NCI-H2196 treated with DMSO at 0.1 percent for 48 hours (cell line): ENCODE data around the gene NPPC.
"Not testable (repeated sequence)": the region's sequence is repeated elsewhere in the genome, so short reads cannot be mapped to it uniquely, and the experiment has no call there.

Source experiments
- DNase-seq: peaks from one replicate; lab custom pipeline; 2025; ENCODE audit not compliant: unreplicated experiment; lab: John Stamatoyannopoulos, UW

The NPPC gene, protein sequence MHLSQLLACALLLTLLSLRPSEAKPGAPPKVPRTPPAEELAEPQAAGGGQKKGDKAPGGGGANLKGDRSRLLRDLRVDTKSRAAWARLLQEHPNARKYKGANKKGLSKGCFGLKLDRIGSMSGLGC

DNA sequence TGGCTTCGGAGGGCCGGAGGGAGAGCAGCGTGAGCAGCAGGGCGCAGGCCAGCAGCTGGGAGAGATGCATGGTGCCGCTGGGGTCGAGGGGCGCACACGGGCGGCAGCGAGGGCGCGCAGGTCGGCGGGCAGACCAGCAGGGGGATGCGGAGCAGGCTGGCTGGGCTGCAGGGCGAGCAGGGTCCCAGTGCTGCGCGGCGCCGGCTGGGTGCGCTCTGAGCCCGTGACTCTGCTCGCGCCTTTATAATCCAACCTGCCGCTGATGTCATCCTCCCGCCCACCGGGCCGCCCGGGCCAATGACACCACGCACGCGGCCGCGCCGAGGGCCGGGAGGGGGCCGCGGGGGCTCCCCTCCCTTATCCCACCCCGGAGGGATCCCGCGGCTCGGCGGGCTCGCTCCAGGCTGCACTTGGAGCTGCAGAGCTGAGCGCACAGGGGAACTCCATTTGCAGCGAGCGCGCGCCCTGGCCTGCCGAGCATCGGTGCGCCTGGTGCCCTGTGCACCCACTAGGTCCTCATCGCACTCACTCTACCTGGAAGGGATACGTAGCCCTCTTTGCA is at the start of gene NPPC:
TSS of gene NPPC (minus strand) at position 217 of the 562 bp plus-strand sequence. CDS start at position 70, 147 bp downstream.
- DNase-seq: peak; percentile 69

DNA sequence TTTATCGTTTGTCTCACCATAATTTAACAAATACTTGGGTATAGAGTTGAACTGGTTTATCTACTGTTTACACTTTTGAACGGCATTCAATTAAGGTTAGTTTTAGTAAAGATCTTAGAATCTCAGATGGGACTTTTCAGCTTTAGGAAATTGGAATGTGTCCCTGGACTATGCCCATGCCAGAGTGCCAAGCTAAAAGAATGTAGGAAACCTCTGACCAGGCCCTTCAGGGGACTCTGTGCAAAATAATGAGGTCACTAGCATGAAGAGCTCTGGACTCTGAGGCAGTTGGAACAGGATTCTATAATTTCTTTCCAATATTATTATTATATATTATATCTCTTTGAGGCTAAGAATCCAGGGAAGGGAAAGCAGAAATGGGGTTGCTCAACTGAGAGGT is 48.8 kb upstream of the NPPC start:
- DNase-seq: no peak

DNA sequence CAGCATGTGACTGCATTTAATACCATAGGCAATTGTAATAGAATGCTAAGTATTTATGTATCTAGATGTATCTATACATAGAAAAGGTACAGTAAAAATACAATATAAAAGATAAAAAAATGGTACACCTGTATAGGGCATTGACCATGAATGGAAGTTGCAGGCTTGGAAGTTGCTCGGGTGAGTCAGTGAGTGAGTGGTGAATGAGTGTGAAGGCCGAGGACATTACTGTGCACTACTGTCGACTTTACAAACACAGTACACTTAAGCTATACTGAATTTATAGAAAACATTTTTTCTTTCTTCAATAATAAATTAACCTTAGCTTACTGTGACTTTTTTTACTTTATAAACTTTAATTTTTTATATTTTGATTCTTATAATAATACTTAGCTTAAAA is 44.3 kb upstream of the NPPC start:
- DNase-seq: no peak

DNA sequence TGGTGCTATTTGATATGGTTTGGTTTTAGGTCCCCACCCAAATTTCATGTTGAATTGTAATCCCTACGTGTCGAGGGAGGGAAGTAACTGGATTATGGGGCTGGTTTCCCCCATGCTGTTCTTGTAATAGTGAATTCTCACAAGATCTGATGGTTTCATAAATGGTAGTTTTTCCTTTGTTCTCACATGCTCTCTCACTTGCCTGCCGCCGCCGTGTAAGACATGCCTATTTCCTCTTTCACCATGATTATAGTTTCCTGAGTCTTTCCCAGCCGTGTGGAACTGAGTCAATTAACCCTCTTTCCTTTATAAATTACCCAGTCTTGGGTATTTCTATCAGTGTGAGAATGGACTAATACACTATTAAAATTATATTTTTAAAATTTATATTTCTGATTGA is 42.6 kb upstream of the NPPC start:
- no peak for DNase-seq

DNA sequence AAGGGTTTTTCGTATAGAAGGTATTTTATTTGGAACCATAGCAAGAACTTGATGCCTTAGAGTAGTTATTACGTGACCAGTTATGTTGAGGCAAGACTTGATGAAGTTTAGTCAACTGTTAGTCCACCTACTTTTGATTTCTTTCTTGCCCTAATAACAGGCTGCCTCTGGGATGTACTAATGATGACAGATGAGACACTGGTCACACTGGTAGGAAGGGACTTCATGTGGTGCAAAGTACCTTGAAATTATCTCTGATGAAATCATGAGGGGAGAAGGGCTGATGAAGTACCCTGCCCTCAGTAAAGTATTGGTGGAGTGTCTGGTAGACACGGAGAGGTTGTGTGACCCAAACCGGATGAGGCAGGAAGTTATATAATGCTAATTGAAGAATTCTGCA is 40.7 kb upstream of the NPPC start:
- DNase-seq: no peak

DNA sequence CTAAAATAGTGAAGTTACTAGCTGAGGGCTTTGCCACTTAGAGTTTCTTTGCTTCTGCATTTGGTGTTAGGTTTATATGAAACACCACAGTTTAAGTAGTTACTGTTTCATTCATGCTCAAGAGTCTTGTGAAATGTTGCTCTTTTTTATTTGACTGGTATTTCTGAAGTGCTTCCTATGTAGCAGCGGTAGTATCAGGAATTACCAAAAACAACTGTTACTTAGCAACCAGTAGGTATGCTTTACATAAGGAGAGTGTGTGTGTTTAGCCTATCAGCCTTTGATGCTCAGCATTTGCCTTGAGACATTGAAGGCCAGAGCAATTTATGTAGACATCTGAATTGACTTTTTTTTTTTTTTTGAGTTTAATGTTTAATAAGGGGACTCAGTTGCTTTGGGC is 38.9 kb upstream of the NPPC start:
- DNase-seq: peak; percentile 8

DNA sequence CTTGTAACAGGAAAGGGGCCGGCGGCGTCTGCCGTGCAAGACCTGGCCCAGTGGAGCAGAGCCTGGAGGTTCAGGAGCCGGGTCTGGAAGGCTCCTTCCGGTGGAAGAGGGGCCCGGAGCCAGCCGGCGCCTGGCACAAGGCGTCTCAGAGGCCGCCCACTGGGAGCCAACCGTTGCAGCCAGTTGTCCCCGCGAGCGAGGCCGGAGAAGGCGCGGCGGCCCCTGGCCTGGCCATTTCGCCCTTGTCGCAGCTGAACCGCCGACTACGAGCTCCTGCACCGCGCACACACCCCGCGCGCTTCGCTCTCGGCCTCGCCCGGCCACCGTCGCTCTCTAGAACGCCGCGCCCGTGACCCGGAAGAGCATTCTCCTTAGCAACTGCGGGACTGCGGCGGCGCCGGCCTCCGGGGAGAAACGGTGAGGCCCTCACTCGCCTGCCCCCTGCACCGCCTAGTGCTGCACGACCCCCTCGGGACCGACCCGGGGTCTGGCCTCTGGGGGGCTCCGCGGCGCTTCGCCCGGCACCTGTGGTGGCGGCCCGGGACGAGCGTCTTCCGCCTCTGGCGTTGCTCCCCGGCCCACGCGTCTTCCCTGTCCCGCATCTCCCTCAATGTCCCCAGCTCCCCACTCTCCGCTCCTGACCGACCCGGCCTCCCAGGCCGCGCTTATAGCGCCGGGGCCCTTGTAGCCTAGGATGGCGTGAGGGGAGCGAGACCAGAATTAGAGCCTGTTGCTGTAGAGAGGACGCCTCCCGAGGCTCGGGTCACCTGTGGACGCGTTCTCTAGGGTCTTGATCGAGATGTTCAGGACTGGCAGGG is 35.4 kb upstream of the NPPC start, which contains the start of gene DIS3L2:
TSS of gene DIS3L2 (plus strand) at position 365 of the 818 bp plus-strand sequence. CDS start 53,215 bp downstream, outside the sequence.
- DNase-seq: peak; percentile 67

DNA sequence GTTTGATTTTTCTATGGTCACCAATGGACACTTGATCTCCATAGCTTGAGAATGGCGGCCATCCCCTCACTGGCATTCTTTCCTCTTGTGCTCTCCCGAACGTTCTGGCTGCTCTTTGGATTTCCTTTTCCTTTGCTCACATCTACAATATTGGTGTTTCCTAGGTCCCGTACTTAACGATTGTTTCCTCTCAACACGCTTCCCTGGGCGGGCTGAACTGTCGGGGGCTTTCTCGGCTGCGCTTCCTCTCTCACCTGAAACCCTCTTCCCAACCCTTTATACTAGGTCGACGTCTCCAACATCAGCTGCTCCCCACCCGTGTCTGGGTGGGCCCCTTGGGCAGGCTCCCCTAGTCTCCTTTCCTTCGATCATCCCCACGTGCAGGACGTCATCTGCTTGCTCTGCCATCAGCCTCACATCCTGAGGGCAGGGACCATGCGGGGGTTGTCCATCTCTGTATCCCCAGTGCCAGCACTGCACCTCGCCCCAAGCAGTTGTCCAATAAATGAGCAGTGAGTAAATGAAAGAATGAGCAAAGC is 34.7 kb upstream of the NPPC start:
- no peak for DNase-seq

DNA sequence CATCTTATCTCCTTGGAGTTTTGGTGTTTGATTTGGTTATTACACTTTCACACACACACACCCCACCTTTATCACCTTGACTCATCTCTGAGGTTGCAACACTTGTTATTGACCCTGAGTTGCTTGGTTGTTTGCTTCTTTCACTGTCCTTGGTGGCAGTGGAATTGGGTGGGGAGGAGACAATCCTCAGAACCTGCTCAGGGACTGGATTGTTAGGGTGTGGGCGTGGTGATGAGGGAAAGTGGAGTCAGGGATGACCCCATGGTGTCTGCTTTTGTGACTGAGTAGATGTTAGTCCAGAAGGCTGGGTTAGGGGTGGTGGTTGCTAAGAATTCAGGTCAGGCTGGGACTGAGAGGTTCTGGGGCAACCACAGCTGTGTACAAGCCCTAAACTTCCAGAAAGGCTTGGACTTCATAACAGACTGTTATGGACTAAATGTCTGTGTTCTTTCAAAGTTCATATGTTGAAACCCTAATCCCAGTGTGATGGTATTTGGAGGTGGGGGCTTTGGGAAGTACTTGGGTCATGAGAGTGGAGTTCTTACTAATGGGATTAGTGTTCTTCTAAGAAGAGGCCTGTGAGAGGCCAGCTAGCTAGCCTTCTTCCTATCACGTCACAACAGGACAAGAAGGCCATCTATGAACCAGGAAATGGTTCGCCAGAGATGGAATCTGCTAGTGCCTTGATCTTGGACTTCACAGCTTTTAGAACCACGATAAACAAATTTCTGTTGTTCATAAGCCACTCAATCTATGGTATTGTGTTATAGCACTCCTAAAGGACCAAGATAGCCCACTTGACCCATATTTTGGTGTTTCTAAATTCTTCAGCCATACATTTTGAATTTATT is 31.9 kb upstream of the NPPC start:
- no peak for DNase-seq

DNA sequence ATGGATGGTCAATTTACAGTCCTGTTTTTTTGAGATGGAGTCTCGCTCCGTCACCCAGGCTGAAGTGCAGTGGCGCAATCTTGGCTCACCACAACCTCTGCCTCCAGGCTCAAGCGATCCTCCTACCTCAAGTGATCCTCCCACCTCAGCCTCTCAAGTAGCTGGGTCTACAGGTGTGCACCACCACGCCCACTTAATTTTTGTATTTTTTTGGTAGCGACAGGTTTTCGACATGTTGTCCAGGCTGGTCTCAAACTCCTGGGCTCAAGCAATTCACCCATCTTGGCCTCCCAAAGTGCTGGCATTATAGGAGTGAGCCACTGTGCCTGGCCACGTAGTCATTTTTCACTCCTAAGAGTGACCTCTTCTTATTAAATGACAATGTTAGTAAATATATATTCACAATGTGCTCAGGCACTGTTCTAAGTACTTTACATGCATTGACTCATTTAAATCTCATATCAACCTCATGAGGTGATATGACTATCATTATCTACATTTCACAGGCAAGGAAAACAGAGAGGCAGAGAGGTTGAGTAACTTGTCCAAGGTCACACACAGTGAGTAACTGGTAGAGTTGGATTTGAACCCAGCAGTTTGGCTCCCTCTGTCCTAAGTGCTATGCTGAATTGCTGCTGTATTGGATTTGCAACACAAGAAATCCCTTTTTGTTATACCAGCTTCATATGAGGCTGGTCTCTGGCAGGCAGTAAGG is 29.7 kb upstream of the NPPC start:
- no peak for DNase-seq

DNA sequence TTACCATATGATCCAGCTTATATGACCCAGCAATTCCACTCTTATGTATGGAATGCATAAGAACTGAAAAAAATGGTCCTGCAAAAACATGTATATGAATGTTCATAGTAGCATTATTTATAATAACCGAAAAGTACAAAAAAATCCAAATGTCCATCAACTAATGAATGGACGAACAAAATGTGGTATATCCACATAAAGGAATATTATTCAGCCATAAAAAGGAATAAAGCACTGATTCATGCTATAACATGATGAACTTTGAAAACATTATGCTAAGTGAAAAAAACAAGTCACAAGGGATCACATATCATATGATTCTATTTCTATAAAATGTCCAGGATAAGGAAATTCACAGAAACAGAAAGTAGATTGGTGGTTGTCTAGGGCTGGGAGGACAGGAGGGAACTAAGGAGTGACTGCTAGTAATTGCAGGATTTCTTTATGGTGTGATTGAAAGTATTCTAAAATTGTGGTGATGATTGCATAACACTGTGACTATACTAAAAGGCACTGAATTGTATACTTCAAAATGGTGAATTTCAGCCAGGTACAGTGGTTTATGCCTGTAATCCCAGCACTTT is 25.3 kb upstream of the NPPC start:
- no peak for DNase-seq

DNA sequence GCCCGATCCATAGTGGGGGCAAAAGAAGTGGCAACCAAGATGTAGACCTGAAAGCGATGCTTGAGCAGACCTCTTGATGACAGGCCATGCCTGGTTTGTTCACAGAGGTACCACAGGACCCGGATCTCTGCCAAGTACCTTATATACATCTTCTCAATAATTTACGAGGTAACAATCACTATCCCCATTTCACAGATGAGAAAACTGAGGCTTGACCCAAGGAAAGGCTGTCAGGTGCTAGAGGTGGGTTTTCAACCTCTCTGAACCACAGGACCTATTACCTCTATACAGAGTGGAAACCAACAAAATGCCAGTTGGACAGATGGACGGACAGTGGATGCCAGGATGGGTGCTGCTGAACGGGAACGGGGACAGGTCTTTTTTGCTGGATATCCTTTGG is 21.5 kb upstream of the NPPC start:
- no peak for DNase-seq

DNA sequence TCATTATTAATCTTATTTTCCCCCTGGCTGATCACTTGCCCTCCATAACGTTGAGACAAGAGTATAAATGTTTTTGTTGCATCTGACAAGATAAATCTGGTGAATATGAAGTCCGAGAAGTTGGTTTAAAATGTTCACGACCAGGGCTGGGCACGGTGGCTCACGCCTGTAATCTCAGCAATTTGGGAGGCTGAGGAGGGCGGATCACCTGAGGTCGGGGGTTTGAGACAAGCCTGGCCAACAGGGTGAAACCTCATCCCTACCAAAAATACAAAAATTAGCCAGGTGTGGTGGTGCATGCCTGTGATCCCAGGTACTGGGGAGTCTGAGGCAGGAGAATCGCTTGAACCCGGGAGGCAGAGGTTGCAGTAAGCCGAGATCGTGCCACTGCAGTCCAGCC is 20.9 kb upstream of the NPPC start:
- not testable (repeated sequence) for DNase-seq

DNA sequence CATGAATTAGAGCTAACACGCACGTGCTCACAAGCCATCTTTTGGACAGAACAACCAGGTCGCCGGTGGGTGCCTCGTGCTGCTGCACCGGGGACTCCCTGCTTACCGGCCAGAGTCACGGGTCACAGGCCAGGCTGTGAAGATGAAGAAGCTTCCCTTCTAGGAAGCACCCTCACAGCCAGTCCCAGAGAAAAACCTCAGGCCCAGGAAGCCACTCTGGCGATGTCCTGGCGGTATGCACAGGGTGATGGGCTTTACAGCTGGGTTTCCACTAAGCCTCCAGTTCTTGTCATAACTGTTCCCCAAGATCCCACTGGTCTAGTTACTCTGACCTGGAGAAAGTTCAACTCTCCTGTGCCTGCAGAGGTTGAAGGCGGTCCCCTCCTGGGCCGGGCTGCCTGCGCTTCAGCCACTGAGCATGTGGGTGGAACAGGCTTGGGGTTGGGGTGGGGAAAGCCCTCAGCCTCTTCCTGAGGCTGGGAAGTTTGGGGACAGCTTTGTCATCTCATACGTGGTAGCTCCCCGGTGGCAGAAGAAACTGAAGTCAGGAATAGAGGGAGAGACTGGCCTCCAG is 20.1 kb upstream of the NPPC start:
- DNase-seq: no peak

DNA sequence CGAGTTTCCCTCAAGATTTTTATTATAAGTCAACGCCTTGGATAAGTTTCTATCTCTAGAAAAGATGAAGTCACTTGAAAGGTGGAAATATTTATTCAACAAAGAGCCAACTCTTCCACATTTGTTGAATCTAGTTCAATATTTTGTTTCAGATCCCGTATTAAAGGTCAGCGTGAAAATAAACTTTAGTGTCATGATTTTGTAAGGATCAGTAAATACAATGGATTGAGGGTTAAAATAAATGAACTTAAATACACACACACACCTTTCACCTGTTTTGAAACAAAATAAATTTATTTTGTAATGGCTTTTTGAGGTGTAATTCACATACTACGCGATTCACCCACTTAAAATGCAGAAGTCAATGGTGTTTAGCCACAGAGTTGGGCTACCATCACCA is 16.0 kb upstream of the NPPC start:
- no peak for DNase-seq

DNA sequence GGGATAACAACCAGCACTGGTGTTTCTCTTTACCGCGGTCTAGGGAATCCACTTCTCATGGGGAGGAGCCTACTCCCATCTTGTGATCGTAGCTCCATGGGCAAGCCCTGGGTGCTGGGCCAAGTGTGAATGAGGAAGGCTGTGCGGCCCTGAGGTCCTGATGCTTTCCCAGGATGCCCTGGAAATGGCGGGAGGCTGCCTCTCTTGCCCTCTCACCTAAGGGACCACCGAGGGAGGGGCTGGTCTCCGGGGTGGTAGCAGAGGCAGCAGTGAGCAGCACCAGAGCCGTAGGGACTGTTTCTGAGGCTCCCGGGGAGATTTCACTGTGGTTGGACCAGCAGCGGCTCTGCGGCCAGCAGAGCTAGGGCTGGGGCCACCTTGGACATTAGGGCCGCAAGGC is 15.5 kb upstream of the NPPC start:
- no peak for DNase-seq

DNA sequence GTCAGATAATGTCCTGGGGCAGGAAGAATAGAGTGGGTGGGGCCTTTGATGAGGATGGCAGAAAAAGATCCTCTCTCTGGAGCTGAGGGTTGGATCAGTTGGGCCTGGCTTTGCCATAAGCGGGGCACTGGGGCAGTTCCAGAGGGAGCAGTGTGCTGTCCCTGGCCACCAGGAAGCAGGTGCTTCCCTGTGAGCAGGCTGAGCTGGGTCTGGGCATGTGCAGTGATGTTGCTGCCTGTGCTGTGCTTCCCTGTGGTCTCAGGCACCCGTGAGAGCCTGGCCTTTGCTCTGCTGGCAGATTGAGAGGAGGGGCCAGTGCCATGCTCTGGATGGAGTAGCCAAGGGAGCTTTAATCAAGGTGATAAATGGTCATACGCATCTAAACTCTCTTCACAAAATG is 14.6 kb upstream of the NPPC start:
- DNase-seq: no peak

DNA sequence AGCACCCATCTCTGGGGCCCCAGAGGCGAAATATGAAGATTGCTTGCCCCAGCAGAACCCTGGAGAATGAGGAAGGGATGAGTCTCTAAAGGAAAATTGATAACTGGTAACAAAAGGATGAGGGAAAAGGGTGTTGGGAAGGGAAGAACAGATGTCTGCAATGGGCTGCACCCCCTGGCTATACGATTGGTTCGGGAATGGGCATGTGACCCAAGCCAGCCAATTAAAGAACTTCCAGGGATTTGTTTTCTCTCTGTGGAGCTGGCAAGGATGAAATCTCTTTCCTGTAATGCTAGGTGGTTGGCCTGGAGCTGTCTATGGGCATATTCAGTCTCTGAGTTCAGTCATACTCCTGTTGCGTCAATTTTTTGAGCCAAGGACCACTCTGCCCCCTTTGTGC is 12.8 kb upstream of the NPPC start:
- no peak for DNase-seq

DNA sequence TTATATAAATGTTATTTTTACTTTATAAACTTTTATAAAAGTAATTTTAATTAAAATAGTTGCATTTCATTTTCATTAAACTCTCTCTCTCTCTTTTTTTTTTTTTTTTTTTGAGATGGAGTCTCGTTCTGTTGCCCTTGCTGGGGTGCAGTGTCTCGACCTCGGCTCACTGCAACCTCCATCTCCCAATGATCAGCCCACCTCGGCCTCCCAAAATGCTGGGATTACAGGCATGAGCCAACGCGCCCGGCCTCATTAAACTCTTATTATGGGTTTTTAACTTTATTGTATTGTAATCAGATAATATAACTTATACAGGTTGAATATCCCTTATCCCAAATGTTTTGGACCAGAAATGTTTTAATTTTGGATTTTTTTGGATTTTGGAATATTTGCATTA is 10.9 kb upstream of the NPPC start:
- DNase-seq: no peak

DNA sequence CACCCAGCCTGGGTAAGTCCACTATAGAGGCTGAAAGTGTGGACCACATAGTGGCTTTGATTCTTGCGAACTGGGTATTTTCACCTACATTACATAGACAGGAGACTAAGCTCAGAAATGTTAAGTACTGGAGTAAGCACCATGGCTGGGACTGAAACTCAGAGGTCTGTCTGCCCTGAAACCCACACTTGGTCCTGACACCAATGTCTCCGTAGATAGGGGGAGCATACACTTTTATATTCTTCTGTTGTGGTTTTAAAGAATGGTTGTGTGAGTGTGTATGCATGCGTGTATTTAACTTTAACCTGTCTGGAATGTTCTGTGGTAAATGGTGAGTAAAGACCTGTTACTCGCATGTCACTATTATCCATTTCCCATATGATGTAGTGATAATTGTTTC is 10.3 kb upstream of the NPPC start:
- DNase-seq: no peak
